Keratinocyte (primary cell): ENCODE data around the gene ATP7B. TPM values are rescaled to one million over a fixed set of nuclear protein-coding genes. Genes with fewer than 3 reads are reported as not detected.

Experiments
- DNase-seq: peaks from one replicate; pipeline ENCODE4 v3.0.0-alpha.2; 2011; ENCODE audit warnings: low read depth, missing footprints, low spot score
- FAIRE-seq: peaks from 2 replicates; lab custom pipeline; 2011; peaks lifted over from hg19 to GRCh38; lab: Jason Lieb, UNC
- H2AFZ ChIP-seq: 2 replicates; pipeline ENCODE4 v1.6.0; 2012; ENCODE audit warnings: low read length, control low read depth, inconsistent platforms; ENCODE audit not compliant: control insufficient read depth
- H3K27ac ChIP-seq: 2 replicates; pipeline ENCODE4 v1.5.1; 2011; ENCODE audit warnings: low read length; ENCODE audit not compliant: control insufficient read depth, insufficient read depth
- H3K27me3 ChIP-seq: 3 replicates; pipeline ENCODE4 v1.6.0; 2011; ENCODE audit warnings: low read length; ENCODE audit not compliant: control insufficient read depth, insufficient read depth; ENCODE audit errors: extremely low read depth
- H3K36me3 ChIP-seq, 2 experiments: 2 replicates in 1 of 2; 3 replicates in 1 of 2; pipeline ENCODE4 v1.5.1; 2011; ENCODE audit warnings: low read length in 2 of 2, mild to moderate bottlenecking in 1 of 2; ENCODE audit not compliant: control insufficient read depth in 2 of 2, insufficient read depth in 2 of 2; ENCODE audit errors: extremely low read depth in 1 of 2
- H3K4me1 ChIP-seq: 3 replicates; pipeline ENCODE4 v1.5.1; 2011; ENCODE audit warnings: low read length; ENCODE audit not compliant: control insufficient read depth, insufficient read depth; ENCODE audit errors: extremely low read depth
- H3K4me2 ChIP-seq: 3 replicates; pipeline ENCODE4 v1.6.0; 2011; ENCODE audit warnings: low read depth, low read length; ENCODE audit not compliant: control insufficient read depth, insufficient read depth; ENCODE audit errors: extremely low read depth
- H3K4me3 ChIP-seq, 3 experiments: fragments of 200-600 bp in 1 of 3; sonication (generic) in 1 of 3; 2 replicates in 2 of 3; 3 replicates in 1 of 3; pipeline ENCODE4 v1.5.1; 2011 to 2016; ENCODE audit warnings: low read length in 3 of 3, mild to moderate bottlenecking in 3 of 3, control low read depth in 2 of 3, inconsistent platforms in 1 of 3, low read depth in 1 of 3, mixed read lengths in 1 of 3, mixed run types in 1 of 3, moderate library complexity in 1 of 3; ENCODE audit not compliant: control insufficient read depth in 2 of 3, insufficient read depth in 2 of 3; ENCODE audit errors: extremely low read depth in 1 of 3
- H3K79me2 ChIP-seq: 2 replicates; pipeline ENCODE4 v1.6.0; 2012; ENCODE audit warnings: low read length; ENCODE audit not compliant: control insufficient read depth, insufficient read depth
- H3K9ac ChIP-seq: 3 replicates; pipeline ENCODE4 v1.6.0; 2011; ENCODE audit warnings: low read length; ENCODE audit not compliant: control insufficient read depth, insufficient read depth; ENCODE audit errors: extremely low read depth
- H3K9me1 ChIP-seq: 3 replicates; pipeline ENCODE4 v1.6.0; 2011; ENCODE audit warnings: low read length; ENCODE audit not compliant: control insufficient read depth, insufficient read depth; ENCODE audit errors: extremely low read depth
- H3K9me3 ChIP-seq: 2 replicates; pipeline ENCODE4 v1.5.1; 2012; ENCODE audit warnings: low read depth, low read length; ENCODE audit not compliant: control insufficient read depth
- H4K20me1 ChIP-seq: 3 replicates; pipeline ENCODE4 v1.6.0; 2011; ENCODE audit warnings: low read length; ENCODE audit not compliant: control insufficient read depth, insufficient read depth; ENCODE audit errors: extremely low read depth
- EZH2 ChIP-seq: IDR thresholded peaks from one replicate; pipeline ENCODE4 v1.6.1; 2012; ENCODE audit warnings: inconsistent platforms, mild to moderate bottlenecking, low read length, moderate library complexity
- dilution Hi-C: fragments of 300-500 bp; cut with MboI; formaldehyde crosslinking; loops from one replicate; pipeline ENCODE4 v1.7.0; 2020; ENCODE audit warnings: low sequenced_read_pairs; ENCODE audit not compliant: extremely low pct_ligation_motif_present
- polyA plus RNA-seq, 5 experiments: library from polyadenylated mRNA; depleted of rRNA in 3 of 5; stranded (reverse) in 3 of 5; stranded (forward) in 1 of 5; unstranded in 1 of 5; fragments of >200 nt; gene quantifications; 1 replicate in 1 of 5; 2 replicates in 3 of 5; 3 replicates in 1 of 5; pipeline versions ENCODE4 v1.2.1 to v1.2.3, GENCODE V29; 2011 to 2012; ENCODE audit warnings: missing spikeins in 2 of 5, low read depth in 1 of 5, low replicate concordance in 1 of 5
- TF ChIP-seq, protein P1 (sequence below), 3 experiments: IDR thresholded peaks in 1 of 3; conservative IDR thresholded peaks in 1 of 3; optimal IDR thresholded peaks in 1 of 3; 2 replicates in 2 of 3; 3 replicates in 1 of 3; pipeline versions ENCODE3 to v1.5.1; 2011; ENCODE audit warnings: low read length in 3 of 3, mild to moderate bottlenecking in 3 of 3, moderate library complexity in 2 of 3, control low read depth in 1 of 3, inconsistent platforms in 1 of 3; ENCODE audit not compliant: insufficient read depth in 2 of 3; ENCODE audit errors: extremely low read depth in 1 of 3

Gene ATP7B
- polyA plus RNA-seq, 1 donor (not counting 4 experiments of a cell fraction or from before 2014, with no cell fraction given): 5.2 TPM

DNA sequence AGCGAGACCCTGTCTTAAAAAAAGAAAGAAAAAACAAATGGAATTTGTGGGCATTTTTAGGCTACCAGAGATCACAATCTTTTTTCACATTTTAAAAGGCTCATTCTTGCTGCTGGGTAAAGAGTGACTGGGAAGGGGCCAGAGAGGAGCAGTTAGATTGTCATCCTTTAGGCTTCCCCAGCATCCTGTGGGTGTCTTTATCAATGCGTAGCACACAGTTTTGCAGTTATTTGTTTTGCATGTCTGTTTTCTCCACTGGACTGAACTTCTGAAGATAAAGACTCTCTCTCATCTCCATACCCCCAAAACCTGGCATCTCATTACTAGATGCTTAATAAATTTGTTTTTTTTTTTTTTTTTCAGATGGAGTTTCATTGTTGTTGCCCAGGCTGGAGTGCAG, 11.1 kb upstream of the ATP7B start:
- no peak for TF ChIP-seq EZH2
- TF ChIP-seq, protein P1, sequence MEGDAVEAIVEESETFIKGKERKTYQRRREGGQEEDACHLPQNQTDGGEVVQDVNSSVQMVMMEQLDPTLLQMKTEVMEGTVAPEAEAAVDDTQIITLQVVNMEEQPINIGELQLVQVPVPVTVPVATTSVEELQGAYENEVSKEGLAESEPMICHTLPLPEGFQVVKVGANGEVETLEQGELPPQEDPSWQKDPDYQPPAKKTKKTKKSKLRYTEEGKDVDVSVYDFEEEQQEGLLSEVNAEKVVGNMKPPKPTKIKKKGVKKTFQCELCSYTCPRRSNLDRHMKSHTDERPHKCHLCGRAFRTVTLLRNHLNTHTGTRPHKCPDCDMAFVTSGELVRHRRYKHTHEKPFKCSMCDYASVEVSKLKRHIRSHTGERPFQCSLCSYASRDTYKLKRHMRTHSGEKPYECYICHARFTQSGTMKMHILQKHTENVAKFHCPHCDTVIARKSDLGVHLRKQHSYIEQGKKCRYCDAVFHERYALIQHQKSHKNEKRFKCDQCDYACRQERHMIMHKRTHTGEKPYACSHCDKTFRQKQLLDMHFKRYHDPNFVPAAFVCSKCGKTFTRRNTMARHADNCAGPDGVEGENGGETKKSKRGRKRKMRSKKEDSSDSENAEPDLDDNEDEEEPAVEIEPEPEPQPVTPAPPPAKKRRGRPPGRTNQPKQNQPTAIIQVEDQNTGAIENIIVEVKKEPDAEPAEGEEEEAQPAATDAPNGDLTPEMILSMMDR (optimal IDR thresholded peaks at IDR 0.05 in 1 of 3, IDR thresholded peaks at IDR 0.05 in 1 of 3, conservative IDR thresholded peaks at IDR 0.05 in 1 of 3; ENCODE audit: extremely low read depth in 1 of 3, insufficient read depth in 2 of 3, low read length in 3 of 3): no peak
- no peaks in the 10 kb centered on the region for H4K20me1 ChIP-seq
- FAIRE-seq (no peak), DNase-seq (no peak)
- H3K4me3 ChIP-seq: no peak overlapping the region
- H2AFZ ChIP-seq: no peak overlapping the region
- no peaks in the 10 kb centered on the region for H3K27me3 ChIP-seq
- H3K4me1 ChIP-seq: peaks cover 6% of the 10 kb centered on the region
- H3K36me3 ChIP-seq: peaks cover 5 to 10% of the 10 kb centered on the region in 2 experiments
- no peak overlapping the region for H3K4me2 ChIP-seq
- H3K79me2 ChIP-seq: peaks cover 7% of the 10 kb centered on the region
- no peak overlapping the region for H3K9ac ChIP-seq
- no peak overlapping the region for H3K27ac ChIP-seq
- no peaks in the 10 kb centered on the region for H3K9me1 ChIP-seq
- dilution Hi-C loops: no loop called here
- H3K9me3 ChIP-seq: no peaks in the 10 kb centered on the region

DNA sequence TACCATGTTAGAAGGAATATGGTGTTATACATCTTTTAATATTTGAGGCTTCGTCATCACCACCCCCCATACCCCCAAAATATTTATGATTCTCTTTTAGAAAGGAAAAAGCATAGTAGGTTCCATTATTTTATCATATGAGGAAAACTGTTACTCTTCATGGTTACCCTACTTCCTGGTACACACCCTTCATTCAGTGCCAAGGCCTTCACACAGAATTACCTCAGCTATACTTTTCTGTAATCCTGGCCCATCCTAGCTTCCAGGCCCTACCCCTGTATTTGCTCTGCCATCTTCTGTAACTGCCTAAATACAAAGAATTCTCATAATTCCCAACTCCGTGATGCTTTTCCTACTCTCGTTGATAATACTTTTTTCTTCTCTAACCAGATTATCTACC, 8.9 kb upstream of the ATP7B start:
- DNase-seq (no peak), FAIRE-seq (no peak)
- no peaks in the 10 kb centered on the region for H3K9me3 ChIP-seq
- H3K36me3 ChIP-seq: peaks cover 5% of the 10 kb centered on the region in 2 experiments
- peaks cover 18% of the 10 kb centered on the region for H3K79me2 ChIP-seq
- no peaks in the 10 kb centered on the region for H3K27me3 ChIP-seq
- H3K4me1 ChIP-seq: no peaks in the 10 kb centered on the region
- H3K9ac ChIP-seq: no peak overlapping the region
- H3K27ac ChIP-seq: no peak overlapping the region
- no peak overlapping the region for H2AFZ ChIP-seq
- H4K20me1 ChIP-seq: peaks cover 1% of the 10 kb centered on the region
- TF ChIP-seq, protein P1 (optimal IDR thresholded peaks at IDR 0.05 in 1 of 3, IDR thresholded peaks at IDR 0.05 in 1 of 3, conservative IDR thresholded peaks at IDR 0.05 in 1 of 3; ENCODE audit: extremely low read depth in 1 of 3, insufficient read depth in 2 of 3, low read length in 3 of 3): no peak
- TF ChIP-seq EZH2: no peak
- H3K9me1 ChIP-seq: no peaks in the 10 kb centered on the region
- H3K4me2 ChIP-seq: no peak overlapping the region
- dilution Hi-C loops: no loop called here
- no peak overlapping the region for H3K4me3 ChIP-seq
